HG02852 (cell line): ENCODE measurements around the gene NOTCH4.
A peak's percentile ranks its signal among the peaks of the same experiment; 100 is the strongest.
"Not testable (repeated sequence)": the region's sequence is repeated elsewhere in the genome, so short reads cannot be mapped to it uniquely, and the experiment has no call there.

Experiments
- ATAC-seq: cut with Tn5 transposase; IDR thresholded peaks from one replicate; pipeline ENCODE4 v1.9.1; 2021; ENCODE audit warnings: mild to moderate bottlenecking, moderate library complexity; ENCODE audit not compliant: unreplicated experiment

Gene NOTCH4

DNA sequence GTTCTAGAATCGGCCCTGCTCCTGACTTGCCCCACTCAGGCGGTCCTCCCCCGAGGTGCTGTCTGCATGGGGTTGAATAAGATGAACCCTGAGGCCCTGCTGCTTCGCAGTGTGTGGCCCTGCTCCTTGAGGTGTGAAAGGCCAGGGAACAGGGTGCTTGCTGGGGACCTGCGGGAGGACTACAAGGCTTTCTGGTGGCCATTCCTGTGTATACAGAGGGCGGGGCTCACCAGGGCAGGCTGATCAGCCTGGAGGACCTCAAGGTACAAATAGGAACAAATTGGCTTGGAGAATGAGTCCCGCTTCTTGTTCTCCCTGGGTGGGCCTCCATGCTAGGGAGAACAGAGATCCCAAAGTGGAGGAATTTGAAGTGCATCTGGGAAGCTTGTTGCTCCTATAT lies 5.7 kb downstream of the NOTCH4 start:
- ATAC-seq, result no peak

DNA sequence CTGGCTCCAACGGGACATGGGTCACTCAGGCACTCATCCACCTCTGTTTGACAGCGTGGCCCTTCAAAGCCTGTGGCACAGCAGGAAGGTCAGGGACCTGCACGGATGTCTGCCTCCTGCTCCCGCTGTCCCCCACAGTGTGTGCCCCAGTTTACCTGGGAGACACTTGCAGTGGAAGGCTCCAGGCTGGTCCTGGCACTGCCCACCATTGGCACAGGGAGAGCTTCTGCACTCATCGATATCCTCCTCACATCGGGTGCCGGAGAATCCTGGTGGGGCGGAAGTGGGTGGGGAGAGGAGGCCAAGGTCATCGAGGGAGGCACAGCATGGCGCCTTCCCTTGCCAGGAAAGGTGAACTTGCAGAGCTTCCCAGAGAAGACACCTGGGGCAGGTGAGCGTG lies 6.9 kb downstream of the NOTCH4 start:
- no peak for ATAC-seq

DNA sequence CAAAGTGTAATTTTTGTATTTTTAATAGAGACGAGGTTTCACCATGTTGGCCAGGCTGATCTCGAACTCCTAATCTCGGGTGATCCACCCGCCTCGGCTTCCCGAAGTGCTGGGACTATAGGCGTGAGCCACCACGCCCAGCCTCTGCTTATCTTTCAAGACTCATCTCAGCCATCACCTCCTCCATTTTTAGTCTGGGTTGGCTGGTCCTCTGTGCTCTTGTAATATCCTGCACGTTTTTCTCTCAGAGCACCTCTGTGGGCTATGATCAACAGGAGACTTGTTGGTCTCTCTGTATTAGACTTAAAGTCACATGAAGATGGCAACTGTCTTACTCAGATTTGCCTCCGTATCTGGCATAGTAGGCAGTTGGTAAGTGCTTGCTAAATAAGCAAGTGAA lies 7.6 kb downstream of the NOTCH4 start:
- ATAC-seq, result no peak

DNA sequence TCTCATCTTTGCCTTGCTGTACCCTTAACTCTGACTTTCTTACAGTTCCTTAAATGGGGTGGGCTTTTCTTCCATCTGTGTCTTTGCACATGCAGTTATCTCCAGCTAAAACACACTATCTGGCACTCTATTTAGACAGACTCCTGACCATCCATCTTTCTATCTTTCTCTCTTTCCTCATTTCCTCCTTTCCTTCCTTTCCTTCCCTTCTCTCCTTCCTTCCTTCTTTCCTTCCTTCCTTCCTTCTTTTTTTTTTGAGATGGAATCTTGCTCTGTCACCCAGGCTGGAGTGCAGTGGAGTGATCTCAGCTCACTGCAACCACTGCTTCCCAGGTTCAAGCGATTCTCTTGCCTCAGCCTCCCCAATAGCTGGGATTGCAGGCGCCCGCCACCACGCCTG lies 8.2 kb downstream of the NOTCH4 start:
- ATAC-seq, result no peak

DNA sequence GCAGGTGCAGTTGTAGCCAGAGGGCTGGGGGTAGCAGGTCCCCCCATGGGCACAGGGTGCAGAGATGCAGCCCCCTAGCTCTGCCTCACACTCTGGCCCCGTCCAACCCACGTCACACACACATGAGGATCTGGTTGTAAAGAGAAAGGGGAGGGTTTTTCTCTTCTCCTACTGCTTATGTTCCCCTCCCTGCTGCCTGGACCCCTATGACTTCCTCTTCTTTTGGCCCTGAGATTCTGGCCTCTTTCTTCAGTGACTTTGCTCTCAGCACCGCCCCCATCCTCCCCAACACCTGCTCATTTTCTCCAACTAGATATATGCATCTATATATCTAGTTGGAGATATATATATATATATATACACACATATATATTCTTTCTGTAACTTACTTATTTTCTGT lies 9.7 kb downstream of the NOTCH4 start:
- ATAC-seq, result no peak

DNA sequence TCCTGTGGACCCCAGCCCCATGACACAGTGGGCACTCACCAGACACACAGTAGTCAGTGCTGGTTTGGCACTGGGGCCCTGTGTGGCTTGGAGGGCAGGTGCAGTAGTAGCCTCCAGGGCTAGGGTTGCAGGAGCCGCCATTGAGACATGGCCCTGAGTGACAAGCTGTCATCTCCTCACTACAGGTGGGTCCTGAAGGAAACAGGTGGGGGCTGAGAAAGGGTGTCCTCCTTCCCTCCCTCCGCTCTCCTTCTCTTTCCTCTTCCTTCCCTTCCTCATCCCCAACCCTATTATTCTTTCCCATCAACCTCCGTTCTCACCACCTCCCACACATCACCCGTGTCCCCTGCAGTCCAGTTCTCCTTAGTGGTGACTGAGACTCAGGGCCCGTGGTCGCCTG lies 10.2 kb downstream of the NOTCH4 start:
- ATAC-seq, result no peak

DNA sequence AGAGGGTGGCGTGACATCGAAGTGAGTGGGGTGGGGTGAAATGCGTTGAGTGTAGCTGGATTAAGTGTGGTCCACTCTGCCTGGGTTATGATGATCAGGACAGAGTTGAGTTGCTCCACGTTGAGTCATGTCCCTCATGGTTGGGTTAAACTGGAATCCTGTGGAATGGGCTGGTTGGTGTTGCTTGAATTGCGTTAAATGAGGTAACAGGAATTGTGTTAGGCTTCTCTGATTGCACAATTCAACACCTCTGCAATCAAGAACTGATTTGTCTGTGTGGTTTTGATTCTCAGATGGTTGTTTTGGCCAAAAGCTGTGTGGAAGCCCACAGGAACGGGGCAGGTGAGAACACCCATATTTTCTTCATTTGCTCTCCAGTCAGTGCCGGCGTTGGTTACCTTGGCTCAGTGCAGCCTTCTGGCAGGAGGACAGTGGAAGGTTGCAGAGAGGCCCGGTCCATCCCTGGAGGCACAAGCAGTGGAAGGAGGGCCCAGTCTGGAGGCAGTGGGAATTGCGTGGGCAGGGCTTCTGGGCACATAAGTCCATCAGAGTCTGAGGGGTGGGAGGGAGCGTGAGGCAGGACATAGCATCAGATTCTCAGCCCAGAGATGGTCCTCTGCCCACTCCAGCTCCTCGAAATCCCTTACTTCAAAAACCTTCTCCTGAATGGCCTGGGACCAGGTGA lies 11.6 kb downstream of the NOTCH4 start:
- no peak for ATAC-seq

DNA sequence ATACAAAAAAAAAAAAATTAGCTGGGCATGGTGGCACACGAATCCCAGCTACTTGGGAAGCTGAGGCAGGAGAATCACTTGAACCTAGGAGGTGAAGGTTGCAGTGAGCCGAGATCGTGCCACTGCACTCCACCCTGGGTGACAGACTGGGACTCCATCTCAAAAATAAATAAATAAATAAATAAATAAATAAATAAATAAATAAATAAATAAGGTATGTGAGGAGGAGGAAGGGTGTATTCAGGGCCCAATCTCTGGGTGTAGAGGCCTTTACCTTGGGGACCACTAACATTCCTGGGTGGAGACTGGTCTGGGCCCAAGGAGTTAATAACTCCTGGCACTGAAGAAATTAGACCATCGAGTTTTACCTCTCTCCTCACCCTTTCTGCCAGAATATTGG lies 12.4 kb downstream of the NOTCH4 start:
- ATAC-seq, result not testable (repeated sequence)

DNA sequence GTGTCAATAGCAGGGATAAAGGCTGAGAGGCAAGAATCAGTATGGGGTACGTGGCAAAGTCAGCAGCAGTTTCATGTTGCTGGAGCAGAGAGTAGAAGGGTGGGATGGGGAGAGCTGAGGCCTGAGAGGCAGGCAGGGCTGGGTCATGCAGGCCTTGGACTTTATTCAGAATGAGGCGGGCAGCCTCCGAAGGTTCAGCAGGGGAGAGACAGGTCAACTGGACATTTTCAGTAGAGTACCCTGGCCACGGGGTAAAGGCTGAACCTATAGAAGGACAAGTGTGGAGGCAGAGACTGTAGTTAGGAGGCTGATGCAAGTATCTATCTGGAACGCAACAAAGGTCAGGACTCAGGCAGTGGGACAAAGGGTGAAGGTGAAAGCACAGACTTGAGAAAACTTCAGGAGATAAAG lies 13.7 kb downstream of the NOTCH4 start:
- no peak for ATAC-seq

DNA sequence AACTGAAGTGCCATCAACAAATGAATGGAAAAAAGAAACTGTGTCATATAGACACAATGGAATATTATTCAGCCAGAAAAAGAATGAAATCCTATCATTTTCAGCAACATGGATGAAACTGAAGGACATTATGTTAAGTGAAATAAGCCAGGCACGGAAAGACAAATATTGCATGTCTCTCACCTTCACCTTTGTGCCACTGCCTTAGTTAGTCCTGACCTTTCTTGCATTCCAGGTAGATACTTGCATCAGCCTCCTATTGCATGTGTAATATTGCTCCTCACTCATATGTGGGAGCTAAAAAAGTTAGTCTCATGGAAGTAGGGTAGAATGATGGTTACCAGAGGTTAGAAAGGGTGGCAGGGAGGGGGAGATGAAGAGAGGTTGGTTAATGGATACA lies 14.9 kb downstream of the NOTCH4 start:
- no peak for ATAC-seq

DNA sequence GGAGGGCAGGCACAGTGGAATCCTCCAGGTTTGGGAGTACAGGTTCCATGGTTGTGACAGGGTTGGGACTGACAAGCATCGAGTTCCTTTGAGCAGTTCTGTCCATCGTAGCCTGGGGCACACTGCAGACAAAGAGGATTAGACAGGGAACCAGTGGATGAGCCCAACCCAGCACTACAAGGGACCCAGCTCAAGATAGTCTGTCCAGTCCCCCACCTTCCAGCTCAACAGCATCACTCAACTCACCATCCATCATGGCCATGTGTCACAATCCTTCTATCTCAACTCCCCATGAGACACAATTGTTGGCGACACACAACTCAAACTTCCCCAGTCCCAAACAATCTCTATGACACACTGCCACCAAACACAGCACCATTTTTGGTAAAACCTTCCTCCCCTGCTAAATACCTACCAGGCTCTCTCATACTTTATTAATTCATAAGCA lies 19.6 kb downstream of the NOTCH4 start:
- ATAC-seq, result no peak

DNA sequence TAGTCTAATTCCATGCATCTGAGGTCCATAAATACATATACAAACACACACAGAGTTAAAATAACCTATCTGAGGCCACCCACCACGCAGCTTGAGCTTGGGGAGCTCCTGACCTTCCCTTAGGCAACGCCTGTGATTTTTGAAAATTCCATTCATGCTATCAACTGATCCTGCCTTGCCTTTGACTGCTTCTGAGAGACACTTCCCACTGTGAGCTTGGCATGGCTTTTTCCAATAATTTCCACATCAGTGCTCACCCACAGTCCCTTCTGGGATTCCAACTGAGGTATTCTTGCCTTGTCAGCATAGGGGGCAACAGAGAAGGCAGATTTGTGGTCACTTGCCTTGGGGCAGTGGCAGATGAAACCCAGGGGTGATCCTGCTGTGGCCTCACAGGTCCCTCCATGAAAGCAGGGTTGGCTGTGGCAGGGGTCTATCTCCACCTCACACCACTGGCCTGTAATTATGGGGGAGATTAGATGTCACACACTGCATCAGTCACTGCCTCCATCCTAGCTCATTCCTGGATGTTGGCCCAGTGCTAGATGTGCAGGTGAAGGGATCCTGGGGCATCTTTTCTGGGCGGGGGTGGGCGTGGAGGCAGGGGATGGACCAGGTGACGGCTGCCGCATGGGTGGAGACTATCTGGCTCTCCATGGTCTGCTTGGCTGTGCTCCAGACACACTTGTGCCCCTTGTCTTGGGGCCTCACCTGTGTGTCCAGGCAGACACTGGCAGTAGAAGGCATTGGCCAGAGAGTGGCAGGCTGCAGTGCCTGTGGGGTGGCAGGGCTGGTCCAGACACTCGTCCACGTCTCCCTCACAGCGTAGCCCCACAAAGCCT lies 20.2 kb downstream of the NOTCH4 start:
- ATAC-seq, result no peak

DNA sequence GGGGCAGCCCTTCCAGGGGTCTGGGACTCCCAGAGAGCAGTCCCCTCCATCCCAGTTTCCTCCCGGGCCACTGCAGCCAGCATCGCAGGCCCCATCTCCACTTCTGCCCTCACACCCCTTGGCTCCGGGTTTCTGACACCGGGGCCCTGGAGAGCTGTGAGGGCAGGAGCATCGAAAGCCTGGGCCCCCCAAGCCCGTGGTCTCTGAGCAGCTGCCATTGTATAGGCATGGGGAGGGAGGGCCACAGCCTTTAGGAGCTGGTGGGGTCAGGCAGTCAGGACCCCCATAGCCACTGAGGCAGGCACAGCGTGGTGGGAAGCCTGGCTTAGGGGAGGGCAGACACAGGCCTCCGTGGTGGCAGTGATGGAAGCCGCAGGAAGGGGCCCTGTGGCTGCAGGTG lies 21.7 kb downstream of the NOTCH4 start:
- no peak for ATAC-seq

DNA sequence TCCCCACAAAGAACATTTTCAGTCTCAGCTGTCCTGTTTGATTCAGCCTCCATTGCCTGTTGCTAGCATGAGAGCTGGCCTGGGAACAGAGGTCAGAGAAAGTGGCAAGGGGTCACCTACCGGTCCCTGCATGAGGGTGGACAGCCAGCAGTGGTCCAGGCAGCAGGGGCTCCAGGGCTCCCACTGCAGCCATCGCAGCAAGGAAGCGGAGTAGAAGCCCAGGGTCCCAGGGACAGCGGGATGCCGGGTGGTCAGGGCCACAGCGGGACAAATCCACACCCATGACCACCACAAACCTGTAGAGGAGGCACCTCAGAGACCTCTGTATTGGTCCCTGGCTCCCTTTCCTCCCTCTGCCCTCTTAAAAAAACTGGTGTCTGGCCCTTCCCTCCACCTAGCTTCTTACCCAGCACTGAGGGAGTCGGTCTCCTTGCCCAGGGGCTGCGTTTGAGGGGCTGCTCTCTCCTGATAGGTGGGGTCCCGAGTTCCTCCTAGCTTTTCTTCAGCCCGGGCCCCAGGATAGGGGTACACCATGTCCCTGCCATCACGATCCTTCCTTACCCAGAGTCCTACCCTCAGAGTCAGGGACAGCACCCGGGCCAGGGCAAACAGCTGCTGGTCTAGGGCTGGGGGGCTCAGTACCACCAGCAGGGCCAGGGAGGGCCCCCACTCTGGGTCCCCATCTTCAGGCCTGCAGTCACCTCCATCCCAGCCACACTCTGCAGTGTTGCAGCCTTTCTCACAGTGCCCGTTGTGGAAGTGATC lies 23.0 kb downstream of the NOTCH4 start:
- ATAC-seq, result no peak

DNA sequence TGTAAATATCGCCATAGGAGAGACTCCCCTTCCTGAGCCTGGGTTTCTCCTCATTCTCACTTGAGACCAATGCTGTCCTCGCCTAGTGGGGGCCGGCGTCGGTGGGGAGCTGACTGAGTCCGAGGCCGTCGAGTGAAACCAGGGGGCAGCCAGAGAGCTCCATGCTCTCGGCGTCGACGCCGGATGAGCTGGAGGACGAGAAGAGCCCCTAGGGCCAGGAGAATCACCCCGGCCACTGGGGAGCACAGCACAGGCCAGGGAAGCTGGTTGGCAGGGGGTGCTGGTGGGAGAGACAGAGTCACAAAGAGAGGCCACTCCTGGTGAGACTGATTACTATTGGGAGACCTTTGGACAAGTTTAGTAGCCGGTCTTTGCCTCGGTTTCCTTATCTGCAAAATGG lies 25.0 kb downstream of the NOTCH4 start:
- ATAC-seq, result no peak

DNA sequence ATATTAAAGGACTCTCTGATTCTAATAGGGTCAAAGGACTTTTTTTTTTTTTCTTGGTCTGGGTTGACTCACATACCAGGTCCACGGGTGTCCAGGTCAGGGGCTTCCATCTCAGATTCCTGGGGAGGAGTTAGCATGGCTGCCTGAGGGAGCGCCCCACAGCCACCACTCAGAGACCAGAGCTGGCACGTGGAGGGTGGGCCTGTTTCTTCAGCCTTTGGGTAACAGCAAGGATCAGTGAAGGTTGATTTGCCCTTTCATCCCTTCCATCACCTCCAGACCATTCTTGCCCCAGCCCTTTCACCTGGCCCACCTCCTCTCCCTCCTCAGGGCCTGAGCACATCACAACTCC lies 25.5 kb downstream of the NOTCH4 start:
- ATAC-seq, result no peak

DNA sequence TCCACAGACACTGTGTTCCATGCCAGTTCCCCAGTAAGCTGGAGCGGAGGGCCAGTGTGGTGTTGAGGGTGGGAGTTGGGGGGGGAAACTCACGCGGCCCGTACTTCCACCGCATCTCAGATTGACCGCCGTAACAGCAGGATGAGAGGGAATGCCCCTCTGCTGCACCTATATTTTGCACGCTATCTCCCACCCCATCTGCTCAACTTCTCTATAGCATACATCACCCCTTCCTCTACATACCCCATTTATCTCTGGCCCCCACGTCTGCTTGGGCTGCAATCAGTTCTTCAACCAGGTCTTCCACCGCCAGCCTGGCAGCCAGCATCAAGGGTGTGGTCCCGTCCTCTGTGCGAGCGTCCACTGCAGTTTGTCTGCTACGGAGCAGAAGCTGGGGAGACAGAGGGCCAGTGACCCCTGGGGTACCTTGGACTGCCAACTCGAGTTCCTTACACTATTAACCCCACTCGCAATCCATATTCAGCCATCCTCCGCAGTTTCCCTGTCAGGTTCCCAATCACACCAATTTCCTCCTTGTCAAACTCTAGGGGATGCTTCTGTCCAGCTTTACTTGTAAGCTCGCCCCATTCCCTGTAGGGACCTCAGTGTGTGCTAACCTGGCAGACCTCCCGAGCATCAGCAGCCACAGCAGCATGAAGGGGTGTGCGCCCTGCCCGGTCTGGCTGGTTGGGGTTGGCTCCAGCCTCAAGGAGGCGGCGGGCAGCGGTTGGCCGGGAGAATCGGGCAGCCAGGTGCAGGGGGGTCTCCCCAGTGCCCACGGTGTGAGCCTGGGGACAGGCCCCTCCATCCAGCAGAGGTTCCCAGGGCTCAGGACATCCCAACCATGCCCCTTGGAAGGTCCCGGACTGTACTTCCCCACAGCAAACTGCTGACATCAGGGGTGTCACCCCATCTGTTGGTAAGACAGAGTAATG lies 26.9 kb downstream of the NOTCH4 start:
- ATAC-seq, result no peak

DNA sequence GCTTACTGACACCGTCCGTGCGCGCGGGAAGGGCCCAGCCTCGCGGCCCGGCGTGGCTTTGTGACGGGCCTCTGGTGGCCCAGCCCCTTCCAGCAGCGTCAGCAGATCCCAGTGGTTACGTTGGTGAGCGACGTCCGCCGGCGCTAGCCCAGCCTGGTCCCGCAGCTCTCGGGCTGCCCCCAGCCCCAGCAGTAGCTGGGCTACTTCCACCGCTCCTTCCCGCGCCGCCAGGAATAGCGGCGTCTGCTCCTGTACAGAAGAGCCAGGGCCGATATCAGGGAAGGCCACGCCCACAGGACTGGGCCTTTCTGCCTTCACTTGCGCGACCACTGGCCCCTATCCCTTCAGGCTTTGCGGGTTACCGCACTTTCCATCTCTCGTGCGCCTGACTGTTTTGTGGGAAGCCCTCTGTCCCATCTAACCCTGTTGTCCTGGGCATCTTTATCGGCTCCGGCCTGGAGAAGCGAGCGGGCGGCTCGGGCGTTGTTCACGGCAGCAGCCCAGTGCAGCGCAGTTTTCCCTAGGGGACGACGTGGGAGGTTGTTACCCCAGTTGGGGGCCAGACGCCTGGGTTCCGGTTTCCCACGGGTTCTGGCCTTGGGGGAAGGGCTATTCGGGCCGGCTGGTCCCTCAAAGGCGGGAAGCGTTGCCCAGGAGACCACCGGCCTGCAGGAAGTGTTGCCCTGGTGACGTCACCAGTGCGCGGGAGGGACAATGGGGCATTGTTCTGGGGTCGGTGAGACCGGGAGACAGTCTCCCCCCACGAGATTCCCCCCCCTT lies 27.8 kb downstream of the NOTCH4 start:
- peak; percentile 72 for ATAC-seq

DNA sequence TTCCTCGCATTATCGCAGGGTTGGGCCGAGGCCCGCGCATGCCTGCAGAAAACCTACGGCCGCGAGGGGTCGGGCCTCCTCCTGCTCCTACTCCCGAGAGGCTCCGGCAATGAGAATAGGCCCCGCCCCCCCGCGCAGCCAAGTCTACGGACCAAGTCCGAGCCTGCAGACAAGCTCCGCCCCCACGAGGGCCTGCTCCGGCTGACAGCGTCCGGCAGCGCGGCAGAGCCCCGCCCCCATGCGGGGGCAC lies 28.3 kb downstream of the NOTCH4 start:
- ATAC-seq, result no peak
